Testis (tissue), 2 donors: ENCODE data around the gene BCL7A.

Source experiments
- CTCF ChIP-seq, 3 experiments: fragments of 450-650 bp in 2 of 3; fragments of 200-600 bp in 1 of 3; sonication (generic) in 1 of 3; IDR thresholded peaks; one replicate each; pipeline ENCODE4 v1.5.1; 2016 to 2019; ENCODE audit warnings: antibody characterized with exemption in 3 of 3, mild to moderate bottlenecking in 2 of 3, moderate library complexity in 1 of 3
- POLR2A ChIP-seq: fragments of 450-650 bp; IDR thresholded peaks from one replicate; pipeline ENCODE4 v1.6.1; 2017; ENCODE audit warnings: antibody characterized with exemption, mild to moderate bottlenecking, moderate library complexity

- no peak for TF ChIP-seq CTCF (IDR thresholded peaks at IDR 0.05)
- TF ChIP-seq POLR2A = no peak
Observed at GRCh38 chr12:122029620-122030423, 8.1 kb downstream of the BCL7A start.
